CD4-positive, alpha-beta T cell treated with Interleukin-10 for 1 hour (primary cell): ENCODE data around the gene MRPL23.

ENCODE experiments used
- DNase-seq: peaks from one replicate; pipeline ENCODE4 v3.0.0-alpha.2; 2020

MRPL23 gene

DNA sequence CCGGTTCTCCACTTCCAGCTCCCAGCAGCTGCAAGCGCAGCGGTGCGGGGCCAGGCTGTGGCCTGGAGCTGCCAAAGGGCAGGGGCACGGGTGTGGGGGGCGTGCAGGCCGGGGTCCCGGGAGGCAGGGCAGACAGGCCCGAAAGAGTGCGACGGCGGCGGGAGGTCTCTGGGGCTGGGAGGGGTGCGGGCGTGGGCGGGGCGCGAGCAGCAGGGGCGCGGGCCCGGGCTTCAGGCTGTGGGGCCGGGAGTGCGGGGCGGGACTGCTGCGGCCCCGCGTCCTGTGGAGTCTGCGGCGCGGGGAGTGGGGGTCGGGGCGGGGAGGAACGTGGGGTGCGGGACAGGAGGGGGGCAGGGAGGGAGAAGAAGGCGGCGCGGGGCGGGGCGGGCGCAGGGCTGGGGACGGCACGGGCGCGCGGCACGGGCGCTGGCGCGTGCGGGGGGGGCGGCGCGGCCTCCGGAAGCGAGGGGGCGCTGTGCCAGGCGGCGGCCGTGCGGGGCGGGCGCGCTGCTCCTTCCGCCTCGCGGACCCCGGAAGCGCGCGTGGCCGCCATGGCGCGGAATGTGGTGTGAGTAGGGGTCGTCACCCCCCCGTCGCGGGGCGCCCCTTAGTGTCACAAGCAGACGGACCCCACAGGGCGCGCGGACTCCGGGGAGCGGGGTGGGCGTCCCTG lies at the start of gene MRPL23:
Gene MRPL23 (plus strand): TSS at position 521 of the 673 bp plus-strand sequence. CDS start 31 bp downstream, at position 552.
- peak; percentile 41 for DNase-seq

DNA sequence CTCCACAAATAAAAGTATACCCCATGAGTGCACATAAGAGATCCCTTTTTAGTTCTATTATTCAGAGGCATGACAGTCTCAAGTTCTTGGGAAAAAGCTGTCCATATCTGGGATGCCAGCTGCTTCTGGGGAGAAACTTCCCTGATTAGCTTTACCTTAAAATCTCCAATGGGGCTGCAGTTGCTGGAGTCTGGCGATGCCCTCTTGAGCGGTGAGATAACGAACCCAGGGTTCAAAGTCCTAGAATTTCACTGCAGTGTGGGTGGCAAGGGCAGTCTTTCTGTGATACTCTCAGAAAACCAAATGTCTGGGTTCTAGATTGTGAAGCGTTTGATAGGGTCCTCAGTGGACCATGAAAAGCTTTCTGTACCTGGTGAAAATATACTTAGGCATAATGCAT lies 48.0 kb upstream of the MRPL23 start:
- DNase-seq: no peak

DNA sequence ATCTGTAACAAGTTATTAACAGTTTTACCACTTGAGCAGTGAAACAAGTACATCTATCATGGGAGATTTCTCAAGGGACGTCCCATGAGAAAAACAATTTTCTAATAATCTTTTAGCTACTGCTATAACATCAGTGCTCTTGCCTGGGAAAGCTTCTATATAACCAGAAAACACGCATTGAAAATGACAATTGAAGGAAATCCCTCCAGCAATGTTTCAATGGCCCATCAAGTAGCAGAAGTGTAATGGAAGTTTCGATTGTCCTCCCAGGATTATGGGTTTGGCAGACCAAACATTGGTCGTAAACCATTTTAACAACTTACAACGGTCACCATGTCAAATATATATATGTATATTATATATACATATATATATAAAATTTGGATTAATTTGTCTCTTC lies 47.4 kb upstream of the MRPL23 start:
- no peak for DNase-seq

DNA sequence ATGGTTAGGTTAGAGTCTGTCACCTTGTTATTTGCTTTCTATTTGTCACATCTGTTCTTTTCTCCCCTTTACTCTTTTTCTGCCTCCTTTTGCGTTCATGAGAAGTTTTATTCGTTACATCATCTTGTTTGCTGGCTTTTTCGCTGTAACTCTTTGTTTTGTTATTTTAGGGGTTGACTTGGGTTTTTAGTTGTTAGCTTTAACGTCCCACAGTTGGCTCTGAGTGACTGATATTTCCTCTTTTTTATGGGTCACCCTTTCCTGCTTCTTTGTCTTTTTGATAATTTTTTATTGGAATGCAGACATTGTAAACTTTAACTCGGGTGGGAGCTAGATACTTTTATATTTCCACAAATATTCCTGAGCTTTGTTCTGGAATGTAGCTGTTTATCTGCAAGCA lies 41.0 kb upstream of the MRPL23 start:
- no peak for DNase-seq

DNA sequence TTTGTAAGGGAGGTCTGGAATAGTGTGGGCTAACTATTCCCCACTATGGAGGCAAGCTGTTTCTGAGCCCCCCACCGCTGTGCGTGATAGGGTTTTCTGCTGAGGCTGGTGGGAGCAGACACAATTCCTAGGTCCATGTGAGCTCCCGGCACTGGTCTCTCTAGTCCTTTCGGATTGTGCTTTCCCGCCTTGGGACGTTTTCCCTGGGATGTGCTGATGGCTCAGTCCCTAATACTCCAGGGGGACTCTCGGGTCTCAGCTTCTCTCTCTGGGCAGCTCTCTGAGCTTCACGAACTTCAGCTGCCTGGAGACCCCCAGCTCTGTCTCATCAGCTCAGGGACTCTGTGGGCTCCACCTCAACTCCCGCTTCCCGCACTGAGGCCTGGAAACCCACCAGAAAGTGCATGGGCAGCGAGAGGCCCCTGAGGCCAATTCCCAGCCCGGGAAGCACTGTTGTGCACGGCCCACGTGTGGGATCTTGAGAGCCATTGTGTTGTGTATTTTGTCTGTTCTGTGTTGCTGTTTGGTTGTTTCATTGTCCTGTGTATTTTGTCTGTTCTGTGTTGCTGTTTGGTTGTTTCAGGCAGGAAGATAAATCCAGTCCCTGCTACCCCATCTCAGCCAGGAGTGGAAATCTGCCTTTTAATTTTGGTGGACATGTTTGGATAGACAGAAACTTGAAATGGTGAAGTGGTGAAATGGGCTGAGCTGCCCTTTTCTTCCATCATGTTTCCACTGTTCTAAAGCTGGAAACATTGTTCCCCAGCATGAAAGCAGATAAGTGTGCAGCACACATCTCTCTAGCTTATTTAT lies 40.3 kb upstream of the MRPL23 start:
- DNase-seq: no peak

DNA sequence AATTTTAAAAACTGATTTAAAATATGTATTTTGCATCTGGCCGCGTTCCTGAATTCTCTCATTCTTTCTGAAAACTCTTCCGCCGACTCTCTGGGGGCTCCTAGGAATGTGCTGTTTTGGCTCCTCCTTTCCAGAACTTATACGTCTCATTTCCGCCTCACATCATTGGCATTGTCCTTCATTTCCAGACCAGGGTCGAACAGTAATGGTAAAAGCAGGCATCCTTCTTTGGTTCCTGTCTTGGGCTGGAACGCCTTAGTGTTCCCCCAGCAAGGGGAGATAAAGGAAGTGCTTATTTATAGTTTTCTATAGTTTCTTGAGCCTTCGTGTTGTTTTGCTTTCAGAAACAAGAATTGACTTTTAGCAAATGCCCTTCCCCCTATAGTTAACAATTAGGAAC lies 38.5 kb upstream of the MRPL23 start:
- DNase-seq: no peak

DNA sequence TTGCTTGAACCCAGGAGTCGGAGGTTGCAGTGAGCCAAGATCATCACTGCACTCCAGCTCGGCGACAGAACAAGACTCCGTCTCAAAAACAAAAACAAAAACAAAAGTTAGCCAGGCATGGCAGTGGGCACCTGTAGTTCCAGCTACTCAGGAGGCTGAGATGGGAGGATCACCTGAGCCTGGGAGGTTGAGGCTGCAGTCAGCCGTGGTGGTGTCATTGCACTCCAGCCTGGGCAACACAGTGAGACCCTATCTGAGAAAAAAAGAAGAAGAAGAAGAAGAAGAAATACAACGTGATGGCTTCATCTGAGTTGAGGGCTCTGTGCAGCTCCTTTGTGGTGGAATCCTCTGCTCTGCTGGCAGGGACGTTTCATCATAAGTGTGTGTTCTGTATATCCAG lies 37.6 kb upstream of the MRPL23 start:
- no peak for DNase-seq

DNA sequence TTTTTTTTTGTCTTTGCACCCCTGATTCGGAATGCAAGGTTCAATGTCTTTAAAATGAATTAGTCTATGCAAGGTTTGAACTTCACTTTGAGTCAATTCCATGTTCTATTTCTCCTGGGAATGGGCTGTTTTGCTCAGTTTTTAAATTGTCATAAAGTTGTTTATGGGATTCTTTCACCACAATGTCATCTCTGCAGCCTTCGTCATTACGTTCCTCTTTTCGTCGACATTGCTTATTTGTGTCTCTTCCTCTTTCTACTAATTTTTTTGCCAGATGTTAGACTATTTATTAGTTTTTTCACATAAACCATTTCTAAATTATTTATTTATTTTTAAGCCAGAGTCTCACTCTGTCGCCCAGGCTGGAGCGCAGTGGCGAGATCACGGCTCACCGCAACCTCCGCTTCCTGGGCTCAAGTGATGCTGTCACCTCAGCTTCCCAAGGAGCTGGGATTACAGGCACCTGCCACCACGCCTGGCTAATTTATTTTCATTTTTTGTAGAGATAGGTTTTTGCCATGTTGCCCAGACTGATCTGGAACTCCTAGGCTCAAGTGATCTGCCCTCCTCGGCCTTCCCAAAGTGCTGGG lies 34.7 kb upstream of the MRPL23 start:
- no peak for DNase-seq

DNA sequence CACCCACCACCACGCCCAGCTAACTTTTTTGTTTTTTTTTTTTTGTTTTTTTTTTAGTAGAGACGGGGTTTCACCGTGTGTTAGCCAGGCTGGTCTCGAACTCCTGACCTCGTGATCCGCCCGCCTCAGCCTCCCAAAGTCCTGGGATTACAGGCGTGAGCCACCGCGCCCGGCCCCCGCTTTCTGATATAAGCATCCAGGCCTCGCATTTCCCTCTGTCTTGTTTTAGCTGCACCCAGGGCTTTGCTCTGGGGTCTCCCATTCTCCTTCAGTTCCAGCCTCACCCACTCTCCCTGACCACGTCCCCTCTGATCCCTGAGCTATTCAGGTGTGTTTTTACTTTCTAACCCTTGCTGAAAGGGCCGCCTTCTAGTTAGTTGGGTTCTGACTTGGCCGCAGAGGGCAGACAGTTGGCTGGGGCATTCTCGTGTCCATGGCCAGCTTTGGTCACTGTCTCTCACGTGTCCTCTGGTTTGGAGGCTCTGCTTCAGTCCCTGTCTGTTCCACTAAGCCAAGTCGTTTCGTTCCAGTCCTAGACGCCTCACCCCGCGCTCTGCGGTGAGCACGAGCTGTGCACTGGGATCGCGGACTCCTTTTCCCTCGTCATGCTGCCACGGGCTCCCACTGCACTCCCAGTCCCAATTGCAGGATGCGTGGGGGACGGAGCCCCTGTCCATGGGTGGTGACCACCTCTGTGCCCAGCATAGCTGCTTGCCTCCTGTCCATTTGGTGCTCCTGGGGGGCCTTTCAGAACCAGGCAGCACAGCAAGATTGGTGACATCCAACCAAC lies 33.7 kb upstream of the MRPL23 start:
- DNase-seq: no peak

DNA sequence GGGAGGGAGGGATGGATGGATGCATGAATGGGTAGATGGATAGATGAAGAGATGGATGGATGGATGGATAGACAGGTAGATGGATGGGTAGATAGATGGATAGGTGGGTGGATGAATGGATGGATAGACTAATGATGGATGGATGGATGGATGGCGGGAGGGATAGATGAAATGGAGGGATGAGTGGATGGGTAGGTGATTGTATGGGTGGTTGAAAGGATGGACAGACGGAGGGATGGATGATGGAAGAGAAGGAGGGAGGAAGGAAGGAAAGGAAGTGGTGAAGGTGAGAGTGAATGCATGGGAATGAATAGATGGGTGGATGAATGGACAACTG lies 31.4 kb upstream of the MRPL23 start:
- DNase-seq: no peak

DNA sequence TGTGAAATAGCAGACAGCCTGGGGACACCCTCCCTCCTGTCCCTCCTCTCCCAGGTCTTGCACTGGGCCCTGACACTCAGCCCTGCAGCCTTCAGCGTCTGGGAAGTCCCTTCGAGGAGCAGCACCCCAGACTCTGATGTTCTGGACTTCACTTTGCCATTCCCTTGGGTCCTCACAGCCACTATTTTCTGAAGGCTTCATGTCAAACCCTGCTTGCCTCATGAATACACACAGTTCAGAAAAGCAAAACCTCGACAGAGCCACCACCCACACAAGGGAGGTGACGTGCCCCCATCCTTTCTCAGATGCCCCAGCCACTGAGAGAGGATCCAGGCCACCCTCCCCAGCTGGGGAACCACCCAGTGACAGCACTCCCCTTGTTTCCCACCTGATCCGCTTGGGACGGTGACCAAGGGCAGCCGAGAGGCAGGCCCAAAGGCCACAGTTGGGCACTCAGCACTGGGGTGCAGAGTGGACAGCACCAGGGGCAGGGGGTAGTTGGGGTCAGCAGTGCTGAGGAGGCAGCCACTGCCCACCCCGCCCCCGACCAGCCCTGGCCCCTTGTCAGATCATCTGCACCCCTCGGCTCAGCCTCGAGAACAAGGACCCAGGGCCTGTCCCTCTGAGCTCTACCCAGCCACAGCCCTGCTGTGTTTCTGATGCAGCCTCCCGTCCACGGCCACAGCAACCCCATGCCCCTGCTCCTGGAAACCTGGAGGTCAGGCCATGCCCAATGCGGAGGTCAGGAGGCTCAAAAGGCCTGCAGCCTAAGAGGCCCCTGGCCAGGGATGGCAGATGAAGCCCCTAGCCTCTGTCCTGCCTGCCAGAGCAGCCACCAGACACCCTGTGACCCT lies 30.8 kb upstream of the MRPL23 start:
- no peak for DNase-seq

DNA sequence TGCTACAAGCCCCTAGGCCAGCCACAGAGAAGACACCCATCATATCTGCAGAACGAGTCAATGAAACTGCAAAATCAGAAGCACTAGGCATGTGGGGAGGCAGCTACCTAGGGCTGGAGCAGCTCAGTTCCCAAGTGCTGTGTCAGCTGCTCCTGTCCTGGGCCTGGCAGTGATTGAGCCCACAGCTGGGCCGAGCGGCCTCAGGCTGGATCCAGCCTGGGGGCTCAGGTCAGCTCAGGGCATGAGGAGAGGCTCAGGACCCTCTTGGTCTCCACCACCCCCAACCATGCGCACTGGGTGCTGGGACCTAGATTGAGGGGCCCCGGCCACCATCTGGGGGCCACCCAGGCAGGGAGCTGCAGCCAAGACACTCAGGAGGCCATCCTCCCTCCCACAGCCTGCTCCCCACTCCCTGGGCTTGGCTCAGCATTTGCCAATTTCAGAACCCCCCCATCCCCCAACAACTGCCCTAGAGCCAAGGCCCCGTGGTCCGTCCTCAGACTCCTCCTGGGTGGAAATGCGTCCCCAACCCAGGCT lies 30.1 kb upstream of the MRPL23 start:
- no peak for DNase-seq

DNA sequence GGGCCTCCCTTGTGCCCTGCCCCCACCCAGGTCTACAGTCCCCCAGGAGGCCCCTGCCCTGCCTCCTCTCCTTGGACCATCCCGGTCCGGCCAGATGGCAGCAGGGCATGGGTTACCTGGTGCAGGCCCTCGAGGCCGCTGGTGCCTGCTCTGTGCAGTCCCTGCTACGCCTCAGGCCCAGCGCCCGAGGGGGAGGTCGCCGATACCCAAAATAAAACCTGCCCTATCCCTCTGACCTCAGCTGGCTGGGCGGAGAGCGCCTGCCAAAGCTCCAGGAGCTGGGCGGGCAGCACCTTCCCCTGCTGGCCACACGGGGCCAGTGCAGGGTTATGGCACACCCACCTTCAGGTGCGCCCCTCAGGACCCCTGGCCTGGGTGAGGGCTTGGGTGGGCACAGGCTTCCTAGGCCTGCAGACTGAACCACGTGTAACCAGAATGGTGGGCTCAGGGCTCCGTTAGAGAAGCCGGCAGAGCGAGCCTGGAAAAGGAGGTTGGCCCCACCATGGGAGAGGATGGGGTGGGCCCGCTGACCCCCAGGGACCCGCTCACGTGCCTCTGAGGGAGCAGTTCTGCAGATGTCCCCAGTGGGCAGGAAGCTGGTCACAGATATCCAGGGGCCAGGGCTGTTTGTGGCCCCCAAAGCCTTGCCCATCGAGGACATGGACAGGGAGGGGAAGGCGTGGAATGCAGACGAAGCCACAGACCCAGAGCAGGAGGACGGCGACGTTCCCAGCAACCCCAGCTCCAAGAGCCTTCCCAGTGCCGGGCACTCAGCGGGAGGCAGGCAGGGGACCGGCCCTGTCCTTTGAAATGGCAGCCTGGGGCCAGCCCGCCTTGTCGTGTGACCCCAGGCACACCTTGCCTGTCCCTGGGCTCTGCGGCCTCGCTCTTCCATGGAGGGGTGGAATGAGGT lies 29.4 kb upstream of the MRPL23 start:
- DNase-seq: no peak

DNA sequence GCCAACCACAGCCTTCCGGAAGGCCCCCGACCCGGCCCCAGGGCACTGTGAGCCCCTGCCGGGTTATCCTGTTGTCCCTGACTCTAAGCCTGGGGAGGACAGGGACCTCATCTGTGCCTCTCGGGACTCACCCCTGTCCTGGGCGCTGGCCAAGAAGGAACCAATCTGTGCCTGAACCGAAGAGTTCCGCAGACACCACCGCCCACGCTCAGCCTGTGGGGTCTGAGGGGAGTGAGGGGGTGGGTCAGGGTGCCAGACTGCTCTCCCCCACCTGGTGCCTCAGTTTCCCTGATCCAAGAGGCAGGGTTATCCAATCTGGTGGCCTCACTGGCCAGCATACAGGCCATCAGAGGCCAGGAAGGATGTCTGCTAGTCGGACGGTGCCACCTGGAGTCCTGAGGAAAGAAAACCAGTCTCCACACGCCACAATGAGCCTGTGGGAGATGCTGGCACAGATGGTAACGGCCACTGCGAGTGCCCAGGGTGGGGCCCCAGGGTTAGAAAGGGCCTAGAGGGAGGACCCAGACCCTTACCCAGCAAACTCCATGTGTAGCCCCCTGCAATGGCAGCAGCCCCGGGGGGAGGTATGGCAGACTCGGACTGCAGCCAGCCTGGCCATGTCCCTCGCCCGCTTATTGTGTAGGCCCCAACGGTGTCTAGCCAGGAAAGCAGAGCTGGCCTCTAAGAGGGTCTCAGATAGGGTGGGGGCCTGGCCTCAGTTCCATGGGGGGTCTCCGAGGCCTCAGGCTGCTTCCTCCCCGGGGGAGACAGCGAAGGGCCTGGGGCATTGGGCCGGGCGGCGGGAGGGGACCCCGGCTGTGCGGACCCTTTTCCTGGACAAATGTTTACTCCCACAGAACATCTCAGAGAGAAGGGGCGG lies 28.5 kb upstream of the MRPL23 start:
- no peak for DNase-seq

DNA sequence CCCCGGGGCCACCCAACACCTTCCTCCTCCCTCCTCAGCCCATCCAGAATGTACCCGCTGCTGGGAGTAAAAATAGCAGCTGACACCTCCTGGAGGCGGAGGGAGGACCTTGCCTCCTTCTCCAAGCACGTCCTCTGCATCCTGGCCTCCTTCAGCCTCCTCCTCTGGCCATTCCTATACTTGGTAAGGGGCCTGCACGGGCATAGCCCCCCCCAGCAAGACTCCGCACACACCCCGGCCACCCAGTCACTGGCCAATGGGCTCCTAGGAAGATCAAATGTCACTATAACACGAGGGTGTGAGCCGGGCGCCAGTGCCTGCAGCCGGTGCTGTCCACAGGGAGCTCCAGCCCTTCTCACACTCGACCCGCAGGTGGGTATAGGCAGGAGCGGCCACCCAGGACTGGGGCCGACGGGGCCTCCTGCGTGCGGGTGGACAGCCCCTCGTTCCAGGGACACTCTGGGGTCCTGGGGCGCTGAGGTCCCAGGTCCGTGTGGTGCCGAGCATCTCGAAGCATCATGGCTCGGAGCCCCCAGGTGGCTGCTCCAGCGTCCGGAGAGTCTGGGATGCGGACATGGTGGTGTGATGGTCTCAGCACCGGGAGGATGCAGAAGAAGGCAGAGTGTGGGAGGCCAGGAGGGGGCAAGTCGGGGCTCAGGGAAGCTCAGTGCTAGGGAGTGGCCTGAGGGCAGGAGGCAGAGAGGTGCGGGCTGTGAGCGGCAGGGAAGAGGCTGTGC lies 27.6 kb upstream of the MRPL23 start, which contains the start of gene TNNT3:
Gene TNNT3 (plus strand): TSS at position 313 of the 737 bp plus-strand sequence. CDS start 3,172 bp downstream, outside the sequence.
- DNase-seq: no peak

DNA sequence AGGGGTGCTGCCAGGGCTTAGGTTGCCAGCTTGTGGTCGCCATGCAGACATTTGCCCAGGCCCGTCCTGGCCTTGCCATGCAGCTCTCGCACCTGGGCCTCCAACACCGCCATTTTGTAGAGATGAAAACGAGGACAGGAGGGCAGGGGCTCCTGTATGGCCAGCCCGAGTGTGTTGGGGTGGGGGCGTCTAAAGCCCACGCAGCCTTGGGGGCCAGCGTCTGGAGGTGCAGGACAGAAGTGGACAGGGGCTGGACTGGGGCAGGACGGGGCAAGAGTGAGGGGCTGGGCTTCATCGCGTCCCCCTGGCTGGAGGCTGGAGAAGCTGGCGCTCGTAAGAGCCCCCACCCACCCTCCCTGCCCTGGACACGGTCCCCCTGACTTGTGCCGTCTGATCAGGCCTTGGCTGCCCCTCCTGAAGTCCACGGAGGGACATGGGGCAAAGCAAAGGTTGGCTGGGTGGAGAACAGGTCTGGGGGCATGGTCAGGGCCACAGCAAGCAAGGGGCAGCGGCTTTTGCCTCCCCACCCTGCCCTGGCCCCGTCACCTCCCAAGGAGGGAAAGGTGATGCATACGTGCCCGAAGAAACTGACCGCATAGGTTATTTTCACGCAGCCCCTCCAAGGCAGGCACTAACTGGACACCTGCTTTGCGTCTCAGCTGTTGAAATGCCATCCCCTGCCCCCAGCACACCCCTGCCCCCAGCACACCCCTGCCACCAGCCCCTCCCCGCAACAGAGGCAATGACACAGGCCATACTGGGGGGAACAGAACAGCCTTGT lies 26.8 kb upstream of the MRPL23 start:
- DNase-seq: no peak

DNA sequence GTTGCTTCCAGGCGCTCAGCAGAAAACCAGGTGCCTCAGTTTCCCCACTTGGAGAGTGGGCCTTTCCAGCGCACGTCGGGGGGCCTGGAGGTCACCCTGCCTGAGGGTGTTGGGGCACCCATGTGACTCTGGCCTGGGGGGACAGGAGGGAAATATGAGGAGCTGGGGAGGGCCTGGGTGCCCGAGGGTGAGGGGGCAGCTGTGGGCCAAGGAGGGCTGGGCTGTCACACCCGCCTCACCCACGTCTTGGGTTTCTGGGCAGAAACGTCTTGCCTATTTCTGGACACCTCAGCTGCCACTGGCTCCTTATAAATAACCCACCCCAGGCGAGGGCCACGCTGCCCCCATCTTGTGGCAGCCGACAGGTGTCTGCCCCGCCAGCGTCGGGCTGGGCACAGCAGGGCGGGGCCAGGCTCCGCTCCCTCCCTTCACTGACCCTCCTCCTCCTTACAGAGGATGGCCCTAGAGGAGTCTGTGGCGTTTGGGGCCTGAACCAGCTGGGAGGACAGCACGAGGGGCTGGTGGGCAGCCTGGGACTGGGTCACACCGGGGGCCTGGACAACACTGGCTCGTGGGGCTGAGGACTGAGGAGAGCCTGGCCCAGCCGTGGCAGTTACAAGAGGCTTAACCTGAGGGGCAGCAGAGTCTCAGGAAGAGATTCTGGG lies 26.1 kb upstream of the MRPL23 start:
- no peak for DNase-seq
